Measurements from ENCODE around the gene P4HA2. TPM values are rescaled to one million over a fixed set of nuclear protein-coding genes. Genes with fewer than 3 reads are reported as not detected.

Gene P4HA2
- total RNA-seq, 2 experiments from 2014 or later, result 2.3 to 2.5 TPM

GRCh38 chr5:132261881-132262845 lies 34.5 kb upstream of the P4HA2 start:
- ChIA-PET CTCF (interaction anchor here (1.3 to 2.4 kb wide), 5 partner anchors 8 to 197 kb away, joined by 3 to 10 read pairs (median 4); no protein-coding TSS in a partner anchor), POLR2A (no interaction called here)
- H3K4me1 Mint-ChIP-seq, result peaks cover 4% of the 10 kb centered on the region

GRCh38 chr5:132260714-132261551 lies 33.3 kb upstream of the P4HA2 start:
- no peaks in the 10 kb centered on the region for H3K9me3 Mint-ChIP-seq
- no peak overlapping the region for H3K27ac Mint-ChIP-seq
- ChIA-PET POLR2A (no interaction called here), CTCF (interaction anchor here (1.3 to 2.3 kb wide), 3 partner anchors 10 to 196 kb away, joined by 3 to 8 read pairs (median 3); no protein-coding TSS in a partner anchor)
- peaks cover 4% of the 10 kb centered on the region for H3K4me1 Mint-ChIP-seq
- no peak for DNase-seq
- no peaks in the 10 kb centered on the region for H3K36me3 Mint-ChIP-seq (ENCODE audit: low read depth)
- H3K4me3 Mint-ChIP-seq, result no peak overlapping the region
- peaks cover 11% of the 10 kb centered on the region for H3K27me3 Mint-ChIP-seq

More at GRCh38 chr5:132261881-132262845, 34.5 kb upstream of the P4HA2 start:
- Mint-ChIP-seq H3K27ac (no peak overlapping the region), H3K27me3 (peaks cover 1% of the 10 kb centered on the region), H3K36me3 (ENCODE audit: low read depth) (no peaks in the 10 kb centered on the region), H3K9me3 (no peaks in the 10 kb centered on the region), H3K4me3 (no peak overlapping the region)
- no peak for DNase-seq

GRCh38 chr5:132260051-132260450 lies 32.4 kb upstream of the P4HA2 start:
- no peaks in the 10 kb centered on the region for H3K9me3 Mint-ChIP-seq
- no peaks in the 10 kb centered on the region for H3K36me3 Mint-ChIP-seq (ENCODE audit: low read depth)
- DNase-seq, result no peak
- no peak overlapping the region for H3K4me3 Mint-ChIP-seq
- H3K4me1 Mint-ChIP-seq, result peaks cover 4% of the 10 kb centered on the region
- ChIA-PET POLR2A (interaction anchor here (0.6 kb wide), 1 partner anchor 130 kb away, joined by 3 read pairs; no protein-coding TSS in a partner anchor), CTCF (interaction anchor here (1.1 to 2.3 kb wide), 2 partner anchors 9 to 21 kb away, joined by 3 to 8 read pairs; no protein-coding TSS in a partner anchor)
- H3K27ac Mint-ChIP-seq, result no peak overlapping the region
- H3K27me3 Mint-ChIP-seq, result peaks cover 11% of the 10 kb centered on the region

GRCh38 chr5:132259069-132259851 lies 31.6 kb upstream of the P4HA2 start:
- no peak for DNase-seq
- no peak overlapping the region for H3K27ac Mint-ChIP-seq
- ChIA-PET CTCF (interaction anchor here (0.5 to 2.3 kb wide), 3 partner anchors 8 to 584 kb away, joined by 3 to 8 read pairs (median 3); no protein-coding TSS in a partner anchor), POLR2A (interaction anchor here (0.6 kb wide), 1 partner anchor 131 kb away, joined by 3 read pairs; no protein-coding TSS in a partner anchor)
- no peak overlapping the region for H3K4me3 Mint-ChIP-seq
- no peaks in the 10 kb centered on the region for H3K36me3 Mint-ChIP-seq (ENCODE audit: low read depth)
- peaks cover 11% of the 10 kb centered on the region for H3K27me3 Mint-ChIP-seq
- peaks cover 4% of the 10 kb centered on the region for H3K4me1 Mint-ChIP-seq
- H3K9me3 Mint-ChIP-seq, result no peaks in the 10 kb centered on the region

- Mint-ChIP-seq H3K36me3 (ENCODE audit: low read depth) (no peaks in the 10 kb centered on the region), H3K4me3 (no peak overlapping the region), H3K27ac (no peak overlapping the region), H3K9me3 (no peaks in the 10 kb centered on the region), H3K4me1 (peaks cover 4% of the 10 kb centered on the region), H3K27me3 (peaks cover 11% of the 10 kb centered on the region)
- ChIA-PET POLR2A (no interaction called here), CTCF (interaction anchor here (0.5 kb wide), 1 partner anchor 584 kb away, joined by 3 read pairs; no protein-coding TSS in a partner anchor)
- DNase-seq, result no peak
Observed at GRCh38 chr5:132258102-132259068, 30.7 kb upstream of the P4HA2 start.

- Mint-ChIP-seq H3K4me1 (peaks cover 4% of the 10 kb centered on the region), H3K27me3 (peaks cover 11% of the 10 kb centered on the region), H3K36me3 (ENCODE audit: low read depth) (no peaks in the 10 kb centered on the region), H3K27ac (no peak within 1 kb of the TSS), H3K9me3 (no peaks in the 10 kb centered on the region), H3K4me3 (no peak within 1 kb of the TSS)
- POLR2A ChIA-PET, result no interaction called here
- DNase-seq, result no peak
- CTCF ChIA-PET, result no interaction called here
Observed at GRCh38 chr5:132257131-132258101, 29.8 kb upstream of the P4HA2 start, which contains the start of gene PDLIM4. Gene PDLIM4, plus strand, starts transcription at chr5:132257696. Its CDS starts 39 bp downstream, at chr5:132257735.

- no peaks in the 10 kb centered on the region for H3K9me3 Mint-ChIP-seq
- no peaks in the 10 kb centered on the region for H3K36me3 Mint-ChIP-seq (ENCODE audit: low read depth)
- H3K27ac Mint-ChIP-seq, result no peak overlapping the region
- no peak for DNase-seq
- H3K4me3 Mint-ChIP-seq, result no peak overlapping the region
- peaks cover 11% of the 10 kb centered on the region for H3K27me3 Mint-ChIP-seq
- ChIA-PET POLR2A (no interaction called here), CTCF (no interaction called here)
- peaks cover 4% of the 10 kb centered on the region for H3K4me1 Mint-ChIP-seq
Observed at GRCh38 chr5:132256783-132257130, 29.1 kb upstream of the P4HA2 start.

GRCh38 chr5:132256086-132256782 lies 28.6 kb upstream of the P4HA2 start:
- CTCF ChIA-PET, result interaction anchor here (1.0 to 3.1 kb wide), 2 partner anchors 12 to 18 kb away, joined by 3 to 10 read pairs; no protein-coding TSS in a partner anchor
- no peaks in the 10 kb centered on the region for H3K36me3 Mint-ChIP-seq (ENCODE audit: low read depth)
- POLR2A ChIA-PET, result no interaction called here
- H3K27ac Mint-ChIP-seq, result no peak overlapping the region
- DNase-seq, result no peak
- H3K27me3 Mint-ChIP-seq, result peaks cover 11% of the 10 kb centered on the region
- peaks cover 4% of the 10 kb centered on the region for H3K4me1 Mint-ChIP-seq
- H3K4me3 Mint-ChIP-seq, result no peak overlapping the region
- H3K9me3 Mint-ChIP-seq, result no peaks in the 10 kb centered on the region

GRCh38 chr5:132254321-132254977 lies 26.8 kb upstream of the P4HA2 start:
- no peak overlapping the region for H3K27ac Mint-ChIP-seq
- no peaks in the 10 kb centered on the region for H3K36me3 Mint-ChIP-seq (ENCODE audit: low read depth)
- POLR2A ChIA-PET, result no interaction called here
- H3K4me3 Mint-ChIP-seq, result no peak overlapping the region
- no peaks in the 10 kb centered on the region for H3K9me3 Mint-ChIP-seq
- H3K27me3 Mint-ChIP-seq, result peaks cover 14% of the 10 kb centered on the region
- H3K4me1 Mint-ChIP-seq, result no peaks in the 10 kb centered on the region
- no peak for DNase-seq
- CTCF ChIA-PET, result interaction anchor here (0.6 to 3.1 kb wide), 4 partner anchors 9 to 418 kb away, joined by 3 to 10 read pairs (median 4); no protein-coding TSS in a partner anchor

All from activated CD4-positive, alpha-beta T cell treated with anti-CD3 and anti-CD28 coated beads, Interleukin-2, amount 10 ng/mL, durations not matched to agents 7 days and 5 days (primary cell).